HCT116 (cell line): ENCODE data around the gene NCAPH2. TPM values are rescaled to one million over a fixed set of nuclear protein-coding genes. Genes with fewer than 3 reads are reported as not detected.

Source experiments
- ATAC-seq: fragments of 200-7000 bp; cut with Tn5 transposase; 2 replicates; pipeline ENCODE4 v1.9.1; 2020; ENCODE audit warnings: mild to moderate bottlenecking, moderate library complexity
- BruUV-seq: library from RNA; stranded (reverse); fragments of 400-500 nt; replicated peaks from 2 replicates; lab custom pipeline; 2021; lab: Mats Ljungman, UMichigan
- CTCF ChIA-PET: fragments of 300-600 bp; sonication (Branson Sonifier 250); formaldehyde crosslinking; loops from one replicate; lab custom pipeline; 2021; ENCODE audit warnings: antibody characterized with exemption; lab: Charles Lee
- POLR2A ChIA-PET: fragments of 300-600, 350-600 bp; sonication (Branson Sonifier 250); formaldehyde crosslinking; loops from one replicate; lab custom pipeline; 2021; ENCODE audit warnings: antibody characterized with exemption; lab: Charles Lee
- RAD21 ChIA-PET, 2 experiments: fragments of 300-600 bp; sonication (Branson Sonifier 250); formaldehyde crosslinking; loops; one replicate each; lab custom pipeline; 2023; ENCODE audit warnings: low total read pairs in 2 of 2; ENCODE audit not compliant: uncharacterized antibody in 2 of 2, unreplicated experiment in 2 of 2, low non-redundant PET in 1 of 2; lab: Charles Lee
- DNase-seq: peaks from one replicate; pipeline ENCODE4 v3.0.0-alpha.2; 2010; ENCODE audit warnings: low read depth, low spot score
- H2AFZ ChIP-seq: fragments of 200-600 bp; shearing (Covaris generic), sonication (generic); 2 replicates; pipeline ENCODE4 v1.6.1; 2017; ENCODE audit warnings: low read depth, mixed run types, mixed read lengths, antibody characterized with exemption, low read length; ENCODE audit not compliant: poor library complexity, severe bottlenecking
- H3K27ac ChIP-seq: 2 replicates; pipeline ENCODE4 v1.5.1; 2012; ENCODE audit warnings: low read depth, low read length
- H3K27me3 ChIP-seq: fragments of 200-600 bp; sonication (generic); 2 replicates; pipeline ENCODE4 v1.6.1; 2016; ENCODE audit warnings: mixed run types, low read length, mixed read lengths; ENCODE audit not compliant: insufficient read depth
- H3K36me3 ChIP-seq, 2 experiments: fragments of 200-500 bp in 1 of 2; fragments of 200-600 bp in 1 of 2; sonication (Bioruptor generic) in 1 of 2; sonication (generic) in 1 of 2; 2 replicates each; pipeline versions ENCODE4 v1.5.1 to v1.6.1; 2014 to 2016; ENCODE audit warnings: low read length in 2 of 2, inconsistent platforms in 1 of 2, mixed read lengths in 1 of 2, mixed run types in 1 of 2; ENCODE audit not compliant: insufficient read depth in 2 of 2, control insufficient read depth in 1 of 2
- H3K4me1 ChIP-seq, 2 experiments: fragments of 200-600 bp in 1 of 2; sonication (generic) in 1 of 2; 2 replicates each; pipeline versions ENCODE4 v1.5.1 to v1.6.1; 2012 to 2017; ENCODE audit warnings: low read length in 2 of 2, inconsistent platforms in 1 of 2, mild to moderate bottlenecking in 1 of 2, mixed read lengths in 1 of 2, mixed run types in 1 of 2, moderate library complexity in 1 of 2; ENCODE audit not compliant: insufficient read depth in 2 of 2, control insufficient read depth in 1 of 2
- H3K4me2 ChIP-seq: fragments of 200-600 bp; sonication (generic); 2 replicates; pipeline ENCODE4 v1.6.1; 2017; ENCODE audit warnings: mixed run types, low read length, mixed read lengths
- H3K4me3 ChIP-seq, 2 experiments: fragments of 200-600 bp in 1 of 2; sonication (generic) in 1 of 2; replicated peaks in 1 of 2; 2 replicates each; pipeline ENCODE4 v1.5.1; 2011 to 2016; ENCODE audit warnings: low read length in 2 of 2, control low read depth in 1 of 2, low read depth in 1 of 2, mild to moderate bottlenecking in 1 of 2, mixed read lengths in 1 of 2, mixed run types in 1 of 2
- H3K79me2 ChIP-seq: fragments of 200-600 bp; sonication (generic); 2 replicates; pipeline ENCODE4 v1.6.1; 2017; ENCODE audit warnings: mild to moderate bottlenecking, mixed run types, low read length, moderate library complexity, mixed read lengths; ENCODE audit not compliant: insufficient read depth
- H3K9ac ChIP-seq: fragments of 200-600 bp; sonication (generic); 2 replicates; pipeline ENCODE4 v1.6.1; 2016; ENCODE audit warnings: low read length, mixed read lengths
- H3K9me2 ChIP-seq: fragments of 200-600 bp; sonication (generic), shearing (Covaris generic); 2 replicates; pipeline ENCODE4 v1.6.1; 2017; ENCODE audit warnings: mixed run types, mild to moderate bottlenecking, moderate library complexity; ENCODE audit not compliant: insufficient read depth
- H3K9me3 ChIP-seq, 2 experiments: fragments of 200-500 bp in 1 of 2; fragments of 200-600 bp in 1 of 2; sonication (Bioruptor generic) in 1 of 2; sonication (generic) in 1 of 2; 2 replicates each; pipeline ENCODE4 v1.6.1; 2014 to 2017; ENCODE audit warnings: low read length in 2 of 2, mixed read lengths in 2 of 2, inconsistent platforms in 1 of 2, low read depth in 1 of 2, mild to moderate bottlenecking in 1 of 2, mixed run types in 1 of 2, moderate library complexity in 1 of 2; ENCODE audit not compliant: control insufficient read depth in 1 of 2, insufficient read depth in 1 of 2
- H4K20me1 ChIP-seq: fragments of 200-600 bp; sonication (generic), shearing (Covaris generic); 2 replicates; pipeline ENCODE4 v1.6.1; 2017; ENCODE audit warnings: mixed run types, mild to moderate bottlenecking, moderate library complexity; ENCODE audit not compliant: insufficient read depth
- CTCF ChIP-seq, 3 experiments: fragments of 200-600 bp in 1 of 3; sonication (generic) in 1 of 3; IDR thresholded peaks in 2 of 3; conservative IDR thresholded peaks in 1 of 3; 2 replicates each; pipeline ENCODE4 v1.5.1; 2012 to 2017; ENCODE audit warnings: low read depth in 2 of 3, low read length in 2 of 3, antibody characterized with exemption in 1 of 3, borderline replicate concordance in 1 of 3, control low read depth in 1 of 3, mild to moderate bottlenecking in 1 of 3, mixed read lengths in 1 of 3, mixed run types in 1 of 3, moderate library complexity in 1 of 3; ENCODE audit not compliant: insufficient read depth in 1 of 3
- ELF1 ChIP-seq: IDR thresholded peaks from 2 replicates; pipeline ENCODE4 v1.6.1; 2012; ENCODE audit warnings: low read depth, borderline replicate concordance
- POLR2AphosphoS5 ChIP-seq: IDR thresholded peaks from 2 replicates; pipeline ENCODE4 v1.6.1; 2011; ENCODE audit warnings: mild to moderate bottlenecking, low read depth, low read length, moderate library complexity
- REST ChIP-seq: IDR thresholded peaks from 2 replicates; pipeline ENCODE4 v1.6.1; 2012; ENCODE audit warnings: low read depth
- TCF7L2 ChIP-seq: IDR thresholded peaks from 2 replicates; pipeline ENCODE4 v1.7.0; 2011; ENCODE audit warnings: borderline replicate concordance, inconsistent platforms; ENCODE audit not compliant: insufficient read depth, insufficient read length; ENCODE audit errors: extremely low read depth
- intact Hi-C: fragments of 100-400 bp; cut with micrococcal nuclease; formaldehyde crosslinking; loops from 2 replicates; pipeline ENCODE4 v1.10.0; 2022
- total RNA-seq: library from RNA; stranded (reverse); gene quantifications from one replicate; pipeline ENCODE4 v1.2.1, GENCODE V29; 2021; ENCODE audit not compliant: unreplicated experiment

The NCAPH2 gene
- total RNA-seq, 1 experiment from 2014 or later = 99.1 TPM

GRCh38 chr22:50483977-50484853 lies 23.8 kb upstream of the NCAPH2 start:
- H4K20me1 ChIP-seq = no peaks in the 10 kb centered on the region
- peak; percentile 37; the same call in 1 of the 2 replicates for TF ChIP-seq POLR2AphosphoS5
- no peak for TF ChIP-seq ELF1
- no peak for TF ChIP-seq CTCF (IDR thresholded peaks at IDR 0.05 in 2 of 3, conservative IDR thresholded peaks at IDR 0.05 in 1 of 3; ENCODE audit: borderline replicate concordance in 1 of 3, insufficient read depth in 1 of 3, low read depth in 2 of 3, low read length in 2 of 3)
- TF ChIP-seq TCF7L2 = no peak
- TF ChIP-seq REST = no peak
- no peak overlapping the region for H3K4me3 ChIP-seq
- no peaks in the 10 kb centered on the region for H3K79me2 ChIP-seq
- H3K9me2 ChIP-seq = no peaks in the 10 kb centered on the region
- no peak for ATAC-seq
- H3K4me1 ChIP-seq = peaks cover 8 to 32% of the 10 kb centered on the region in 2 experiments; a peak in 3 of 4 replicates
- no peak overlapping the region for H3K4me2 ChIP-seq
- DNase-seq = no peak
- ChIA-PET CTCF (interaction anchor here (0.6 to 1.6 kb wide), 4 partner anchors 14 to 247 kb away, joined by 3 to 4 read pairs (median 4); no protein-coding TSS in a partner anchor), RAD21 (no interaction called here), POLR2A (no interaction called here)
- H3K9ac ChIP-seq = no peak overlapping the region
- H3K36me3 ChIP-seq = no peaks in the 10 kb centered on the region
- BruUV-seq = no TSS peak
- H2AFZ ChIP-seq = no peak overlapping the region
- no peak overlapping the region; the same call in 1 of the 2 replicates for H3K27ac ChIP-seq
- no peaks in the 10 kb centered on the region for H3K27me3 ChIP-seq
- no peaks in the 10 kb centered on the region for H3K9me3 ChIP-seq
- intact Hi-C loops = no loop called here
